ENCODE measurements around the gene GPRC6A. TPM values are rescaled to one million over a fixed set of nuclear protein-coding genes. Genes with fewer than 3 reads are reported as not detected.

Gene GPRC6A
- total and polyA plus RNA-seq, 10 of the 15 experiments (the other 5 are each of a cell fraction or from before 2014, with no cell fraction given) = not detected

- no peak for TF ChIP-seq CHD2 (IDR thresholded peaks at IDR 0.05; ENCODE audit: borderline replicate concordance, low read depth, low read length)
Observed at GRCh38 chr6:116764961-116765841, 63.7 kb downstream of the GPRC6A start, which contains the start of gene FAM162B (continued).

GRCh38 chr6:116764629-116764960, 64.3 kb downstream of the GPRC6A start:
- Histone ChIP-seq H3K27me3 (replicated peaks in 1 of 2; ENCODE audit: control insufficient read depth in 2 of 2, insufficient read depth in 2 of 2, low read length in 1 of 2) (peaks cover 0 to 13% of the 10 kb centered on the region in 2 experiments; a peak in 3 of 4 replicates), H3K4me3 (no peak overlapping the region), H3K36me3 (ENCODE audit: control insufficient read depth in 2 of 2, insufficient read depth in 2 of 2, low read length in 1 of 2) (no peaks in the 10 kb centered on the region), H4K20me1 (ENCODE audit: control insufficient read depth, insufficient read depth) (no peaks in the 10 kb centered on the region), H2AFZ (ENCODE audit: control insufficient read depth, low read depth, low read length) (no peak overlapping the region), H3K4me1 (ENCODE audit: control insufficient read depth, insufficient read depth, low read length) (no peaks in the 10 kb centered on the region), H3K9ac (ENCODE audit: control insufficient read depth, insufficient read depth, low read length) (no peak overlapping the region), H3K27ac (ENCODE audit: control insufficient read depth, insufficient read depth) (no peak overlapping the region), H3K4me2 (ENCODE audit: control insufficient read depth, insufficient read depth) (no peak overlapping the region), H3K79me2 (ENCODE audit: control insufficient read depth, insufficient read depth, low read length) (no peaks in the 10 kb centered on the region), H3K9me3 (replicated peaks; ENCODE audit: control insufficient read depth, insufficient read depth, low read length) (no peaks in the 10 kb centered on the region)
- RAD21 ChIA-PET (ENCODE audit: unreplicated experiment) = no interaction called here
- CTCF ChIA-PET = no interaction called here
- FAIRE-seq (no peak), DNase-seq (ENCODE audit: low read depth, low spot score) (no peak), ATAC-seq (no peak)
- WGBS (ENCODE audit: insufficient coverage, insufficient replicate concordance, low lambda C conversion rate, missing lambda C conversion rate) = 87% methylated on average over 15 of the region's 19 CpGs
- SMC1A ChIA-PET (ENCODE audit: uncharacterized antibody, unreplicated experiment) = no interaction called here
- no TSS peak for BruUV-seq (replicated peaks)
- POLR2A ChIA-PET = no interaction called here
- intact Hi-C loops (cut with micrococcal nuclease; ENCODE audit: unreplicated experiment) = no loop called here
- in situ Hi-C loops (cut with MboI) = no loop called here
- TF ChIP-seq MYC (IDR thresholded peaks at IDR 0.05; ENCODE audit: insufficient read depth, insufficient read length, insufficient replicate concordance, low read length, severe bottlenecking) = no peak
- TF ChIP-seq BMI1 (IDR thresholded peaks at IDR 0.05; ENCODE audit: borderline replicate concordance) = no peak
- no peak for TF ChIP-seq ZZZ3 (IDR thresholded peaks at IDR 0.05; ENCODE audit: control insufficient read depth, insufficient read length, low read depth)
- no peak for TF ChIP-seq GABPA (IDR thresholded peaks at IDR 0.05; ENCODE audit: low read depth)
- TF ChIP-seq NFYB (IDR thresholded peaks at IDR 0.05; ENCODE audit: insufficient read depth, low read depth, low read length) = no peak
- no peak for TF ChIP-seq BACH1 (IDR thresholded peaks at IDR 0.05; ENCODE audit: borderline replicate concordance)
- TF ChIP-seq ZBTB40 (IDR thresholded peaks at IDR 0.05; ENCODE audit: borderline replicate concordance) = no peak
- TF ChIP-seq BCLAF1 (IDR thresholded peaks at IDR 0.05) = no peak
- no peak for TF ChIP-seq POLR2AphosphoS5 (IDR thresholded peaks at IDR 0.05; ENCODE audit: low read length)
- TF ChIP-seq MAX (IDR thresholded peaks at IDR 0.05; ENCODE audit: low read depth, low read length) = no peak
- TF ChIP-seq YBX1 (IDR thresholded peaks at IDR 0.05) = no peak
- TF ChIP-seq PAX8 (IDR thresholded peaks at IDR 0.05) = no peak
